PC-3 (cell line): ENCODE results near the gene STX16. TPM values are rescaled to one million over a fixed set of nuclear protein-coding genes. Genes with fewer than 3 reads are reported as not detected.

Experiments used
- ATAC-seq: fragments of 200-7000 bp; cut with Tn5 transposase; 2 replicates; pipeline ENCODE4 v1.9.1; 2020; ENCODE audit warnings: mild to moderate bottlenecking, moderate library complexity
- BruUV-seq: library from RNA; stranded (reverse); fragments of 400-500 nt; replicated peaks from 2 replicates; lab custom pipeline; 2021; lab: Mats Ljungman, UMichigan
- CTCF ChIA-PET: fragments of 300-600 bp; sonication (Branson Sonifier 250); formaldehyde crosslinking; loops from one replicate; lab custom pipeline; 2022; ENCODE audit warnings: antibody characterized with exemption; lab: Charles Lee
- POLR2A ChIA-PET: fragments of 300-600 bp; sonication (Branson Sonifier 250); formaldehyde crosslinking; loops from one replicate; lab custom pipeline; 2022; ENCODE audit warnings: antibody characterized with exemption; ENCODE audit not compliant: unreplicated experiment; lab: Charles Lee
- DNase-seq: peaks from one replicate; pipeline ENCODE4 v3.0.0-alpha.2; 2015
- H2AFZ ChIP-seq: fragments of 300-600 bp; sonication (generic); 2 replicates; pipeline ENCODE4 v1.6.0; 2016; ENCODE audit warnings: antibody characterized with exemption, low read length
- H3F3A ChIP-seq: fragments of 300-600 bp; sonication (generic); one replicate; pipeline ENCODE4 v1.6.0; 2017; ENCODE audit warnings: antibody characterized with exemption, low read length, control low read depth, mild to moderate bottlenecking; ENCODE audit not compliant: unreplicated experiment
- H3K27ac ChIP-seq: fragments of 300-600 bp; sonication (generic); 2 replicates; pipeline ENCODE4 v1.5.1; 2016; ENCODE audit warnings: mild to moderate bottlenecking, low read length
- H3K27me3 ChIP-seq: fragments of 300-600 bp; sonication (generic); 2 replicates; pipeline ENCODE4 v1.6.1; 2016; ENCODE audit warnings: low read length, mixed read lengths
- H3K36me3 ChIP-seq: fragments of 300-600 bp; sonication (generic); 2 replicates; pipeline ENCODE4 v1.6.1; 2016; ENCODE audit warnings: low read depth, mixed run types, low read length, mixed read lengths
- H3K4me1 ChIP-seq: fragments of 300-600 bp; sonication (generic); 2 replicates; pipeline ENCODE4 v1.5.1; 2016; ENCODE audit warnings: low read length; ENCODE audit not compliant: insufficient read depth
- H3K4me2 ChIP-seq: fragments of 300-600 bp; sonication (generic); 2 replicates; pipeline ENCODE4 v1.6.0; 2016; ENCODE audit warnings: low read length
- H3K4me3 ChIP-seq: fragments of 300-600 bp; sonication (generic); 2 replicates; pipeline ENCODE4 v1.5.1; 2016; ENCODE audit warnings: mild to moderate bottlenecking, low read length, mixed read lengths
- H3K79me2 ChIP-seq: fragments of 300-600 bp; sonication (generic); 2 replicates; pipeline ENCODE4 v1.6.1; 2017; ENCODE audit warnings: low read length, mixed read lengths
- H3K9ac ChIP-seq: fragments of 300-600 bp; sonication (generic); 2 replicates; pipeline ENCODE4 v1.6.0; 2016; ENCODE audit warnings: mild to moderate bottlenecking, low read length
- H3K9me2 ChIP-seq: fragments of 300-600 bp; sonication (generic); replicated peaks from 2 replicates; pipeline ENCODE4 v1.6.1; 2016; ENCODE audit warnings: mixed run types, low read length, mixed read lengths
- H3K9me3 ChIP-seq: fragments of 300-600 bp; sonication (generic); 2 replicates; pipeline ENCODE4 v1.6.1; 2016; ENCODE audit warnings: low read length, mixed read lengths
- H4K20me1 ChIP-seq: fragments of 300-600 bp; sonication (generic); 2 replicates; pipeline ENCODE4 v1.6.1; 2016; ENCODE audit warnings: low read length, mixed read lengths
- CTCF ChIP-seq: fragments of 300-600 bp; sonication (generic); conservative IDR thresholded peaks from 2 replicates; pipeline ENCODE4 v1.5.1; 2017; ENCODE audit warnings: antibody characterized with exemption, low read depth, mild to moderate bottlenecking, low read length
- EZH2 ChIP-seq: fragments of 300-600 bp; sonication (generic); IDR thresholded peaks from one replicate; pipeline ENCODE4 v1.6.1; 2017; ENCODE audit warnings: antibody characterized with exemption, mild to moderate bottlenecking, low read length; ENCODE audit not compliant: unreplicated experiment
- EZH2phosphoT487 ChIP-seq: fragments of 300-600 bp; sonication (generic); IDR thresholded peaks from 2 replicates; pipeline ENCODE4 v1.6.1; 2018; ENCODE audit warnings: mild to moderate bottlenecking, antibody characterized with exemption, low read length, borderline replicate concordance
- intact Hi-C: fragments of 100-400 bp; cut with micrococcal nuclease; formaldehyde crosslinking; loops from 2 replicates; pipeline ENCODE4 v1.9.0; 2023
- total RNA-seq: library from RNA; depleted of rRNA; stranded (reverse); fragments of >200 nt; gene quantifications from 2 replicates; pipeline ENCODE4 v1.2.3, GENCODE V29; 2014

STX16 gene
- total RNA-seq, 1 experiment from 2014 or later = 44.2 TPM

GRCh38 chr20:58634059-58634458 lies 17.0 kb upstream of the STX16 start:
- POLR2A ChIA-PET = no interaction called here
- no peaks in the 10 kb centered on the region for H3K9me3 ChIP-seq
- no peaks in the 10 kb centered on the region for H3K9me2 ChIP-seq
- no peak overlapping the region for H2AFZ ChIP-seq
- H3K4me3 ChIP-seq = no peak overlapping the region
- H3K4me1 ChIP-seq = peaks cover 20% of the 10 kb centered on the region
- no peaks in the 10 kb centered on the region for H3F3A ChIP-seq
- CTCF ChIA-PET = no interaction called here
- intact Hi-C loops = no loop called here
- TF ChIP-seq CTCF (no peak), EZH2phosphoT487 (no peak), EZH2 (no peak)
- H3K79me2 ChIP-seq = no peaks in the 10 kb centered on the region
- no peaks in the 10 kb centered on the region for H3K36me3 ChIP-seq
- no peak overlapping the region for H3K27ac ChIP-seq
- no peak for ATAC-seq
- H3K9ac ChIP-seq = no peak overlapping the region
- H3K27me3 ChIP-seq = no peaks in the 10 kb centered on the region
- no peaks in the 10 kb centered on the region for H4K20me1 ChIP-seq
- no peak overlapping the region for H3K4me2 ChIP-seq
- no peak for DNase-seq
- no TSS peak for BruUV-seq

GRCh38 chr20:58634521-58635278 lies 16.4 kb upstream of the STX16 start:
- Histone ChIP-seq H3F3A (no peaks in the 10 kb centered on the region), H3K27me3 (no peaks in the 10 kb centered on the region), H2AFZ (no peak overlapping the region), H3K36me3 (no peaks in the 10 kb centered on the region), H3K9ac (no peak overlapping the region), H3K4me3 (no peak overlapping the region), H3K27ac (no peak overlapping the region), H3K79me2 (no peaks in the 10 kb centered on the region), H4K20me1 (no peaks in the 10 kb centered on the region), H3K4me1 (peaks cover 14% of the 10 kb centered on the region), H3K4me2 (no peak overlapping the region), H3K9me3 (no peaks in the 10 kb centered on the region), H3K9me2 (no peaks in the 10 kb centered on the region)
- BruUV-seq = no TSS peak
- CTCF ChIA-PET = no interaction called here
- POLR2A ChIA-PET = no interaction called here
- ATAC-seq (no peak), DNase-seq (no peak)
- TF ChIP-seq EZH2 (no peak), CTCF (no peak), EZH2phosphoT487 (no peak)
- intact Hi-C loops = no loop called here

GRCh38 chr20:58635279-58635665 lies 15.8 kb upstream of the STX16 start:
- intact Hi-C loops = no loop called here
- H4K20me1 ChIP-seq = no peaks in the 10 kb centered on the region
- BruUV-seq = no TSS peak

More at GRCh38 chr20:58635279-58635665, 15.8 kb upstream of the STX16 start:
- Histone ChIP-seq H3K27ac (no peak overlapping the region), H3K9ac (no peak overlapping the region), H2AFZ (no peak overlapping the region), H3K9me2 (no peaks in the 10 kb centered on the region), H3K36me3 (no peaks in the 10 kb centered on the region), H3K4me2 (no peak overlapping the region), H3K9me3 (no peaks in the 10 kb centered on the region), H3K27me3 (no peaks in the 10 kb centered on the region), H3F3A (no peaks in the 10 kb centered on the region), H3K4me1 (peaks cover 12% of the 10 kb centered on the region), H3K4me3 (no peak overlapping the region), H3K79me2 (no peaks in the 10 kb centered on the region)
- TF ChIP-seq EZH2 = no peak
- TF ChIP-seq EZH2phosphoT487 = no peak
- TF ChIP-seq CTCF = no peak
- ChIA-PET CTCF (no interaction called here), POLR2A (no interaction called here)
- DNase-seq = no peak
- no peak for ATAC-seq
